M059J (cell line): ENCODE results near the gene TRIM47. TPM values are rescaled to one million over a fixed set of nuclear protein-coding genes. Genes with fewer than 3 reads are reported as not detected.

Experiments used
- DNase-seq: peaks from one replicate; pipeline ENCODE4 v3.0.0-alpha.2; 2012; ENCODE audit warnings: low read depth
- total RNA-seq: library from RNA; depleted of rRNA; stranded (reverse); fragments of >200 nt; shearing (Covaris generic); gene quantifications from 2 replicates; pipeline ENCODE4 v1.2.3, GENCODE V29; 2014

Gene TRIM47
- total RNA-seq, 1 experiment from 2014 or later, result 6.6 TPM

- DNase-seq, result no peak
Measured at GRCh38 chr17:75846692-75847613, 31.4 kb downstream of the TRIM47 start.

GRCh38 chr17:75845933-75846691 is 32.3 kb downstream of the TRIM47 start:
- no peak for DNase-seq

- DNase-seq, result peak; percentile 75
Measured at GRCh38 chr17:75845058-75845711, 33.2 kb downstream of the TRIM47 start.

GRCh38 chr17:75844530-75845057 is 33.8 kb downstream of the TRIM47 start:
- peak; percentile 56 for DNase-seq

- DNase-seq, result peak; percentile 21
Measured at GRCh38 chr17:75843577-75844529, 34.5 kb downstream of the TRIM47 start, which contains the start of gene UNC13D. UNC13D (minus strand) TSS chr17:75844404; CDS start chr17:75844337, 67 bp downstream.

GRCh38 chr17:75842963-75843576 is 35.3 kb downstream of the TRIM47 start:
- no peak for DNase-seq

GRCh38 chr17:75842411-75842810 is 36.0 kb downstream of the TRIM47 start:
- DNase-seq, result no peak

GRCh38 chr17:75840799-75841164 is 37.6 kb downstream of the TRIM47 start:
- DNase-seq, result no peak

- no peak for DNase-seq
Measured at GRCh38 chr17:75839942-75840798, 38.2 kb downstream of the TRIM47 start.

- no peak for DNase-seq
Measured at GRCh38 chr17:75838410-75838809, 40.0 kb downstream of the TRIM47 start.

- no peak for DNase-seq
Measured at GRCh38 chr17:75837899-75838298, 40.5 kb downstream of the TRIM47 start.

- no peak for DNase-seq
Measured at GRCh38 chr17:75836605-75837004, 41.8 kb downstream of the TRIM47 start.

GRCh38 chr17:75835654-75835987 is 42.8 kb downstream of the TRIM47 start:
- DNase-seq, result no peak

GRCh38 chr17:75834928-75835653 is 43.3 kb downstream of the TRIM47 start:
- DNase-seq, result no peak

GRCh38 chr17:75834279-75834920 is 44.0 kb downstream of the TRIM47 start:
- DNase-seq, result no peak

GRCh38 chr17:75832652-75833400 is 45.6 kb downstream of the TRIM47 start:
- no peak for DNase-seq

- peak; percentile 76 for DNase-seq
Measured at GRCh38 chr17:75832164-75832651, 46.2 kb downstream of the TRIM47 start.
